ENCODE measurements around the gene IQSEC3. TPM values are rescaled to one million over a fixed set of nuclear protein-coding genes. Genes with fewer than 3 reads are reported as not detected.
A peak's percentile ranks its signal among the peaks of the same experiment; 100 is the strongest.

The IQSEC3 gene
- total RNA-seq, 1 experiment from 2014 or later: 0.55 TPM

- Histone ChIP-seq H2BK20ac (ENCODE audit: low read depth, low read length, poor library complexity, severe bottlenecking) (no peak overlapping the region), H3K27me3 (ENCODE audit: insufficient read depth, low read length) (no peaks in the 10 kb centered on the region), H2BK15ac (ENCODE audit: low read depth, low read length) (no peak overlapping the region), H3K4me1 (ENCODE audit: insufficient read depth, low read length) (peaks cover 1% of the 10 kb centered on the region; the same call in 1 of the 2 replicates), H3K79me2 (ENCODE audit: insufficient read depth, low read length) (no peaks in the 10 kb centered on the region), H2BK12ac (ENCODE audit: insufficient read length, low read depth, low read length) (no peak overlapping the region), H2BK5ac (ENCODE audit: insufficient read length, low read length) (no peak overlapping the region), H2AK5ac (ENCODE audit: insufficient read length, low read length) (no peak overlapping the region), H3K56ac (ENCODE audit: insufficient read length, low read depth, low read length) (no peak overlapping the region), H3K23ac (ENCODE audit: insufficient read length, low read depth, low read length) (no peak overlapping the region), H2BK120ac (ENCODE audit: low read depth, low read length, poor library complexity, severe bottlenecking) (no peak overlapping the region), H4K8ac (replicated peaks; ENCODE audit: insufficient read length, low read depth, low read length) (no peak overlapping the region), H3K4ac (ENCODE audit: low read depth, low read length) (no peak overlapping the region), H4K91ac (ENCODE audit: insufficient read length, low read depth, low read length) (no peak overlapping the region), H3K9me3 (ENCODE audit: control insufficient read depth, low read depth, low read length) (no peaks in the 10 kb centered on the region), H4K5ac (ENCODE audit: insufficient read length, low read depth, low read length) (no peak overlapping the region), H3K14ac (ENCODE audit: insufficient read depth, low read length) (no peak overlapping the region), H3K18ac (ENCODE audit: insufficient read length, low read depth, low read length) (no peak overlapping the region), H2AFZ (ENCODE audit: low read length) (no peak overlapping the region), H4K20me1 (ENCODE audit: control insufficient read depth, insufficient read depth, insufficient read length) (no peaks in the 10 kb centered on the region), H3K79me1 (ENCODE audit: insufficient read depth, low read depth, low read length, poor library complexity, severe bottlenecking) (no peaks in the 10 kb centered on the region), H3T11ph (ENCODE audit: low read length) (no peak overlapping the region), H3K4me2 (ENCODE audit: insufficient read depth, insufficient read length, low read length) (peak overlapping the region; percentile 7), H3K9ac (ENCODE audit: extremely low read depth, insufficient read length, low read length) (no peak overlapping the region), H3K23me2 (ENCODE audit: insufficient read length, low read depth, low read length, poor library complexity, severe bottlenecking) (no peaks in the 10 kb centered on the region), H3K27ac (ENCODE audit: insufficient read length, low read depth, low read length) (no peak overlapping the region)
- H3K4me3 Mint-ChIP-seq: no peak overlapping the region; a peak in 1 of 5 replicates
- no peaks in the 10 kb centered on the region; a peak in 1 of 7 replicates for H3K36me3 Mint-ChIP-seq (ENCODE audit: insufficient read depth in 1 of 3, low read depth in 3 of 3)
- WGBS (ENCODE audit: extremely low coverage, insufficient read length, low lambda C conversion rate): no CpG with 5 or more reads among the region's 11 CpGs
- H3K9me3 Mint-ChIP-seq: no peaks in the 10 kb centered on the region; a peak in 1 of 5 replicates
- peaks cover 11% of the 10 kb centered on the region for H3K27me3 Mint-ChIP-seq (ENCODE audit: low read depth)
- TF ChIP-seq CTCF (conservative IDR thresholded peaks at IDR 0.05): peak; percentile 95
- peaks cover 35 to 44% of the 10 kb centered on the region in 2 experiments for H3K4me1 Mint-ChIP-seq
- H3K27ac Mint-ChIP-seq: no peak overlapping the region
- DNase-seq: peak; percentile 96
These were observed 86.6 kb downstream of the IQSEC3 start for GRCh38 chr12:153080-153746.

Data from H9 (cell line).